Liver (tissue), 9 donors: ENCODE results near the gene LELP1. TPM values are rescaled to one million over a fixed set of nuclear protein-coding genes. Genes with fewer than 3 reads are reported as not detected.

ENCODE experiments used
- DNase-seq: peaks from one replicate; pipeline ENCODE4 v3.0.0-alpha.2; 2017; ENCODE audit warnings: low spot score
- H3K27ac ChIP-seq, 2 donors: one replicate each; pipeline ENCODE4 v1.7.0; 2013; ENCODE audit warnings: inconsistent platforms in 2 of 2, low read length in 2 of 2, control low read depth in 1 of 2, low read depth in 1 of 2, mild to moderate bottlenecking in 1 of 2
- H3K27me3 ChIP-seq, 4 donors: one replicate each; pipeline versions ENCODE4 v1.6.1 to v1.7.0; 2013; ENCODE audit warnings: low read length in 3 of 4, inconsistent platforms in 1 of 4, mild to moderate bottlenecking in 1 of 4, moderate library complexity in 1 of 4; ENCODE audit not compliant: control insufficient read depth in 4 of 4, insufficient read depth in 4 of 4
- H3K36me3 ChIP-seq, 4 donors: one replicate each; pipeline versions ENCODE4 v1.6.1 to v1.7.0; 2013; ENCODE audit warnings: low read length in 3 of 4, mild to moderate bottlenecking in 3 of 4, low read depth in 1 of 4, moderate library complexity in 1 of 4; ENCODE audit not compliant: control insufficient read depth in 4 of 4, insufficient read depth in 3 of 4
- H3K4me1 ChIP-seq, 4 donors: one replicate each; pipeline versions ENCODE4 v1.6.1 to v1.7.0; 2013; ENCODE audit warnings: low read length in 3 of 4, mild to moderate bottlenecking in 3 of 4, moderate library complexity in 1 of 4; ENCODE audit not compliant: control insufficient read depth in 4 of 4, insufficient read depth in 4 of 4
- H3K4me3 ChIP-seq, 3 donors: one replicate each; pipeline versions ENCODE4 v1.6.1 to v1.7.0; 2013; ENCODE audit warnings: low read length in 3 of 3, control low read depth in 1 of 3, low read depth in 1 of 3, mild to moderate bottlenecking in 1 of 3
- H3K9ac ChIP-seq, 2 donors: one replicate each; pipeline ENCODE4 v1.7.0; 2013; ENCODE audit warnings: low read length in 2 of 2, mild to moderate bottlenecking in 2 of 2, moderate library complexity in 2 of 2, control low read depth in 1 of 2, low read depth in 1 of 2
- H3K9me3 ChIP-seq, 4 donors: one replicate each; pipeline versions ENCODE4 v1.6.1 to v1.7.0; 2013; ENCODE audit warnings: low read length in 3 of 4; ENCODE audit not compliant: control insufficient read depth in 4 of 4
- ATF3 ChIP-seq: IDR thresholded peaks from 2 replicates; pipeline ENCODE4 v1.6.1; 2016; ENCODE audit warnings: antibody characterized with exemption
- CTCF ChIP-seq: fragments of 150-350 bp; IDR thresholded peaks from 2 replicates; pipeline ENCODE4 v1.5.1; 2017; ENCODE audit warnings: improper control_type of control experiment, low read depth, low read length; ENCODE audit not compliant: missing input control
- EGR1 ChIP-seq, 2 donors: IDR thresholded peaks; 2 replicates each; pipeline ENCODE4 v1.6.1; 2016 to 2018; ENCODE audit warnings: antibody characterized with exemption in 2 of 2, low read depth in 2 of 2
- FOXA1 ChIP-seq: IDR thresholded peaks from 2 replicates; pipeline ENCODE4 v1.6.1; 2016; ENCODE audit warnings: antibody characterized with exemption
- FOXA2 ChIP-seq: IDR thresholded peaks from 2 replicates; pipeline ENCODE4 v1.6.1; 2016; ENCODE audit warnings: antibody characterized with exemption
- GABPA ChIP-seq, 2 donors: IDR thresholded peaks in 1 of 2; conservative IDR thresholded peaks in 1 of 2; 2 replicates each; pipeline ENCODE4 v1.6.1; 2016; ENCODE audit warnings: antibody characterized with exemption in 2 of 2, mild to moderate bottlenecking in 1 of 2, moderate library complexity in 1 of 2
- HNF4A ChIP-seq, 2 donors: conservative IDR thresholded peaks; 2 replicates each; pipeline ENCODE4 v1.6.1; 2016; ENCODE audit warnings: antibody characterized with exemption in 2 of 2, mild to moderate bottlenecking in 2 of 2
- NR2F2 ChIP-seq: IDR thresholded peaks from 2 replicates; pipeline ENCODE4 v1.6.1; 2016; ENCODE audit warnings: antibody characterized with exemption
- REST ChIP-seq: IDR thresholded peaks from 2 replicates; pipeline ENCODE4 v1.6.1; 2016; ENCODE audit warnings: antibody characterized with exemption, mild to moderate bottlenecking
- RXRA ChIP-seq, 2 donors: IDR thresholded peaks; 2 replicates each; pipeline ENCODE4 v1.6.1; 2017 to 2018; ENCODE audit warnings: antibody characterized with exemption in 2 of 2, mild to moderate bottlenecking in 1 of 2
- SP1 ChIP-seq: IDR thresholded peaks from 2 replicates; pipeline ENCODE4 v1.6.1; 2018; ENCODE audit warnings: antibody characterized with exemption, mild to moderate bottlenecking
- TAF1 ChIP-seq: conservative IDR thresholded peaks from 2 replicates; pipeline ENCODE4 v1.6.1; 2016; ENCODE audit warnings: antibody characterized with exemption, mild to moderate bottlenecking
- YY1 ChIP-seq: IDR thresholded peaks from 2 replicates; pipeline ENCODE4 v1.6.1; 2016; ENCODE audit warnings: antibody characterized with exemption, mild to moderate bottlenecking
- whole genome bisulfite sequencing: extraction: QIAGEN DNeasy Blood & Tissue Kit; methylation state at CpG from one replicate; pipeline ENCODE4 v1.1.7; 2013; 5-methylcytosine and 5-hydroxymethylcytosine counted together
- polyA plus RNA-seq, 2 donors: library from polyadenylated mRNA; stranded (reverse) in 1 of 2; unstranded in 1 of 2; fragments of 200-250 nt in 1 of 2; fragments of >200 nt in 1 of 2; fragmentation: Nextera tagmentation in 1 of 2; extraction: Ambion mirVana in 1 of 2; gene quantifications; one replicate each; pipeline versions ENCODE4 v1.2.1 to v1.2.3, GENCODE V29; 2013 to 2015
- total RNA-seq, 2 donors: library from RNA; depleted of rRNA; stranded (reverse); fragments of >200 nt; gene quantifications; one replicate each; pipeline ENCODE4 v1.2.3, GENCODE V29; 2014
- TF ChIP-seq, protein P1 (sequence below): IDR thresholded peaks from 2 replicates; pipeline ENCODE4 v1.6.1; 2016; ENCODE audit warnings: antibody characterized with exemption
- donor health status: healthy.
- donor health status: healthy.
- donor health status: healthy.
- donor health status: healthy.
- donor health status: healthy.

The LELP1 gene
- total and polyA plus RNA-seq, 4 donors, result not detected

DNA sequence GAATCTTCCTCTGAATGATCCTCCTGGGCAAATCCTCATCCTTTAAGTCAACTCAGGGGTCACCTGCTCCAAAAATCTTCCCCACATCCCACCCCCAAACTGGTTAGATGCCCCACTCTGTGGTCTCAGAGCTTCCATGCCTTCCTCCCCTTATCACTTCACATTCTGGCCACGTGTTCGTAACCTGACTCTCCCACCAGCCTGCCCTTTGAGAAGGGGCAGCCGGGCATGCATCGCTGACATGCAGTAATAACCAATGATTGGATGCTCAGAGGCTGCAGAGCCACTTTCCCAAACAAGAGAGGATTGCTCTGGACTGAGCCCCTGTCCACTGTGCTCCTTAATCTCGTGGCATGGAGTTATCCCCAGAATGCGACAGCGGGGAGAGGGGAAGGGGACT, 7.0 kb downstream of the LELP1 start:
- H3K9me3 ChIP-seq, result no peaks in the 10 kb centered on the region
- no peaks in the 10 kb centered on the region for H3K4me1 ChIP-seq
- no peak overlapping the region for H3K27ac ChIP-seq
- H3K27me3 ChIP-seq, result peaks cover 0 to 9% (median 0%) of the 10 kb centered on the region in 4 donors
- TF ChIP-seq CTCF (no peak), FOXA2 (no peak), FOXA1 (no peak), ATF3 (no peak), RXRA (IDR thresholded peaks at IDR 0.05) (no peak), EGR1 (IDR thresholded peaks at IDR 0.05; ENCODE audit: low read depth in 2 of 2) (no peak), NR2F2 (no peak), HNF4A (conservative IDR thresholded peaks at IDR 0.05) (no peak), YY1 (no peak), GABPA (IDR thresholded peaks at IDR 0.05 in 1 of 2, conservative IDR thresholded peaks at IDR 0.05 in 1 of 2) (no peak)
- TF ChIP-seq, protein P1, sequence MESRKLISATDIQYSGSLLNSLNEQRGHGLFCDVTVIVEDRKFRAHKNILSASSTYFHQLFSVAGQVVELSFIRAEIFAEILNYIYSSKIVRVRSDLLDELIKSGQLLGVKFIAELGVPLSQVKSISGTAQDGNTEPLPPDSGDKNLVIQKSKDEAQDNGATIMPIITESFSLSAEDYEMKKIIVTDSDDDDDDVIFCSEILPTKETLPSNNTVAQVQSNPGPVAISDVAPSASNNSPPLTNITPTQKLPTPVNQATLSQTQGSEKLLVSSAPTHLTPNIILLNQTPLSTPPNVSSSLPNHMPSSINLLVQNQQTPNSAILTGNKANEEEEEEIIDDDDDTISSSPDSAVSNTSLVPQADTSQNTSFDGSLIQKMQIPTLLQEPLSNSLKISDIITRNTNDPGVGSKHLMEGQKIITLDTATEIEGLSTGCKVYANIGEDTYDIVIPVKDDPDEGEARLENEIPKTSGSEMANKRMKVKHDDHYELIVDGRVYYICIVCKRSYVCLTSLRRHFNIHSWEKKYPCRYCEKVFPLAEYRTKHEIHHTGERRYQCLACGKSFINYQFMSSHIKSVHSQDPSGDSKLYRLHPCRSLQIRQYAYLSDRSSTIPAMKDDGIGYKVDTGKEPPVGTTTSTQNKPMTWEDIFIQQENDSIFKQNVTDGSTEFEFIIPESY, result no peak
- H3K4me3 ChIP-seq, result no peak overlapping the region
- no peaks in the 10 kb centered on the region for H3K36me3 ChIP-seq
- no peak overlapping the region for H3K9ac ChIP-seq
- WGBS, result 44% methylated on average over 7 of the region's 7 CpGs
- DNase-seq, result no peak

GRCh38 chr1:153212201-153212600, 9.0 kb downstream of the LELP1 start:
- no peaks in the 10 kb centered on the region for H3K36me3 ChIP-seq
- no peak overlapping the region for H3K9ac ChIP-seq
- no peaks in the 10 kb centered on the region for H3K9me3 ChIP-seq
- no peak overlapping the region for H3K27ac ChIP-seq
- peaks cover 0 to 6% (median 0%) of the 10 kb centered on the region in 4 donors for H3K27me3 ChIP-seq
- no peak for DNase-seq
- TF ChIP-seq REST, result no peak
- TF ChIP-seq FOXA1, result no peak
- no peak for TF ChIP-seq GABPA (IDR thresholded peaks at IDR 0.05 in 1 of 2, conservative IDR thresholded peaks at IDR 0.05 in 1 of 2)
- TF ChIP-seq CTCF, result no peak
- TF ChIP-seq TAF1, result no peak
- TF ChIP-seq FOXA2, result no peak
- TF ChIP-seq EGR1 (IDR thresholded peaks at IDR 0.05; ENCODE audit: low read depth in 2 of 2), result no peak
- TF ChIP-seq NR2F2, result no peak
- TF ChIP-seq HNF4A (conservative IDR thresholded peaks at IDR 0.05), result no peak
- no peak for TF ChIP-seq YY1
- no peak for TF ChIP-seq SP1
- TF ChIP-seq RXRA (IDR thresholded peaks at IDR 0.05), result no peak
- 48% methylated on average over 5 of the region's 5 CpGs for WGBS
- no peak overlapping the region for H3K4me3 ChIP-seq
- H3K4me1 ChIP-seq, result no peaks in the 10 kb centered on the region
